ENCODE results near the gene MIXL1. TPM values are rescaled to one million over a fixed set of nuclear protein-coding genes. Genes with fewer than 3 reads are reported as not detected.
"Not testable (repeated sequence)": the region's sequence is repeated elsewhere in the genome, so short reads cannot be mapped to it uniquely, and the experiment has no call there.

The MIXL1 gene
- total RNA-seq, 1 experiment from 2014 or later, result not detected

GRCh38 chr1:226248091-226248490 is 24.6 kb downstream of the MIXL1 start:
- no peak for DNase-seq
- TF ChIP-seq, protein P1, sequence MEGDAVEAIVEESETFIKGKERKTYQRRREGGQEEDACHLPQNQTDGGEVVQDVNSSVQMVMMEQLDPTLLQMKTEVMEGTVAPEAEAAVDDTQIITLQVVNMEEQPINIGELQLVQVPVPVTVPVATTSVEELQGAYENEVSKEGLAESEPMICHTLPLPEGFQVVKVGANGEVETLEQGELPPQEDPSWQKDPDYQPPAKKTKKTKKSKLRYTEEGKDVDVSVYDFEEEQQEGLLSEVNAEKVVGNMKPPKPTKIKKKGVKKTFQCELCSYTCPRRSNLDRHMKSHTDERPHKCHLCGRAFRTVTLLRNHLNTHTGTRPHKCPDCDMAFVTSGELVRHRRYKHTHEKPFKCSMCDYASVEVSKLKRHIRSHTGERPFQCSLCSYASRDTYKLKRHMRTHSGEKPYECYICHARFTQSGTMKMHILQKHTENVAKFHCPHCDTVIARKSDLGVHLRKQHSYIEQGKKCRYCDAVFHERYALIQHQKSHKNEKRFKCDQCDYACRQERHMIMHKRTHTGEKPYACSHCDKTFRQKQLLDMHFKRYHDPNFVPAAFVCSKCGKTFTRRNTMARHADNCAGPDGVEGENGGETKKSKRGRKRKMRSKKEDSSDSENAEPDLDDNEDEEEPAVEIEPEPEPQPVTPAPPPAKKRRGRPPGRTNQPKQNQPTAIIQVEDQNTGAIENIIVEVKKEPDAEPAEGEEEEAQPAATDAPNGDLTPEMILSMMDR (conservative IDR thresholded peaks at IDR 0.05), result no peak
- no peak for TF ChIP-seq EZH2 (IDR thresholded peaks at IDR 0.05; ENCODE audit: low read depth)
- Histone ChIP-seq H3K4me2 (no peak overlapping the region), H3K27me3 (ENCODE audit: insufficient read depth, low read depth) (no peaks in the 10 kb centered on the region), H3K4me3 (no peak overlapping the region), H2AFZ (no peak overlapping the region), H3K9me2 (ENCODE audit: insufficient read depth) (no peaks in the 10 kb centered on the region), H3F3A (ENCODE audit: insufficient read depth, low read depth) (no peaks in the 10 kb centered on the region), H4K20me1 (ENCODE audit: insufficient read depth) (no peaks in the 10 kb centered on the region), H3K9me3 (ENCODE audit: insufficient read depth, low read depth) (no peaks in the 10 kb centered on the region), H3K27ac (no peak overlapping the region), H3K79me2 (ENCODE audit: low read depth) (no peaks in the 10 kb centered on the region), H3K36me3 (ENCODE audit: low read depth) (no peaks in the 10 kb centered on the region), H3K4me1 (replicated peaks; ENCODE audit: insufficient read depth) (no peaks in the 10 kb centered on the region; the same call in 1 of the 2 replicates)
- no TSS peak for BruUV-seq (replicated peaks)
- intact Hi-C loops (cut with micrococcal nuclease; ENCODE audit: unreplicated experiment), result no loop called here
- POLR2A ChIA-PET (ENCODE audit: unreplicated experiment), result interaction anchor here (0.7 kb wide), 1 partner anchor 116 kb away, joined by 3 read pairs; no protein-coding TSS in a partner anchor
- CTCF ChIA-PET, result no interaction called here

DNA sequence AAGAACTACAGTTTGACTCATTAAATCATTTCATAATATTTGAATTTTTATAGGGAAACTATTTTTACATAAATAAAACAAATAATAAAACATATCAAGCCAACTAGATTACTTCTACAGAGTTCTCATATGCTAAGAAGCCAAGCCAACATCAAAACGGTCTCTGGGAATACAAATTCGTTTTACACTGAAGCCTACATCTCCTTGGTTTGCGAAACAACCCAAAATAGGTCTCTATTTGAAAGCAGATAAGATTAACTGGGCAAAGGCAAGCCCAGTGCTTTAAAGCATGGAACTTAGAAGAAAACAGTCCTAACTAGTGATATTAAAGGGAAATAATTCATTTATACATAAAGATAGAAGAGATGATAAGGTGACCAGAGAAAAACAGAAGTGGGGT is 25.3 kb downstream of the MIXL1 start:
- Histone ChIP-seq H4K20me1 (ENCODE audit: insufficient read depth) (no peaks in the 10 kb centered on the region), H3K79me2 (ENCODE audit: low read depth) (no peaks in the 10 kb centered on the region), H3K27ac (no peak overlapping the region), H3K4me1 (replicated peaks; ENCODE audit: insufficient read depth) (no peaks in the 10 kb centered on the region; the same call in 1 of the 2 replicates), H3K4me2 (no peak overlapping the region), H3K36me3 (ENCODE audit: low read depth) (no peaks in the 10 kb centered on the region), H3K9me3 (ENCODE audit: insufficient read depth, low read depth) (no peaks in the 10 kb centered on the region), H3K4me3 (no peak overlapping the region), H3F3A (ENCODE audit: insufficient read depth, low read depth) (no peaks in the 10 kb centered on the region), H3K27me3 (ENCODE audit: insufficient read depth, low read depth) (no peaks in the 10 kb centered on the region), H3K9me2 (ENCODE audit: insufficient read depth) (no peaks in the 10 kb centered on the region), H2AFZ (no peak overlapping the region)
- ChIA-PET CTCF (no interaction called here), POLR2A (ENCODE audit: unreplicated experiment) (no interaction called here)
- intact Hi-C loops (cut with micrococcal nuclease; ENCODE audit: unreplicated experiment), result no loop called here
- no peak for DNase-seq
- no TSS peak for BruUV-seq (replicated peaks)
- no peak for TF ChIP-seq EZH2 (IDR thresholded peaks at IDR 0.05; ENCODE audit: low read depth)
- TF ChIP-seq, protein P1 (conservative IDR thresholded peaks at IDR 0.05), result no peak

GRCh38 chr1:226250511-226250910 is 27.0 kb downstream of the MIXL1 start:
- Histone ChIP-seq H3K9me2 (ENCODE audit: insufficient read depth) (no peaks in the 10 kb centered on the region), H3K79me2 (ENCODE audit: low read depth) (no peaks in the 10 kb centered on the region), H3K4me3 (no peak overlapping the region), H3K9me3 (ENCODE audit: insufficient read depth, low read depth) (no peaks in the 10 kb centered on the region), H3K27me3 (ENCODE audit: insufficient read depth, low read depth) (no peaks in the 10 kb centered on the region), H3K27ac (no peak overlapping the region), H2AFZ (no peak overlapping the region), H3K4me2 (no peak overlapping the region), H3F3A (ENCODE audit: insufficient read depth, low read depth) (no peaks in the 10 kb centered on the region), H4K20me1 (ENCODE audit: insufficient read depth) (no peaks in the 10 kb centered on the region), H3K36me3 (ENCODE audit: low read depth) (no peaks in the 10 kb centered on the region), H3K4me1 (replicated peaks; ENCODE audit: insufficient read depth) (no peaks in the 10 kb centered on the region; the same call in 1 of the 2 replicates)
- TF ChIP-seq EZH2 (IDR thresholded peaks at IDR 0.05; ENCODE audit: low read depth), result no peak
- TF ChIP-seq, protein P1 (conservative IDR thresholded peaks at IDR 0.05), result no peak
- CTCF ChIA-PET, result no interaction called here
- DNase-seq, result no peak
- no TSS peak for BruUV-seq (replicated peaks)
- intact Hi-C loops (cut with micrococcal nuclease; ENCODE audit: unreplicated experiment), result no loop called here
- POLR2A ChIA-PET (ENCODE audit: unreplicated experiment), result no interaction called here

GRCh38 chr1:226252841-226253240 is 29.4 kb downstream of the MIXL1 start:
- CTCF ChIA-PET, result interaction anchor here (0.7 kb wide), 1 partner anchor 153 kb away, joined by 6 read pairs; no protein-coding TSS in a partner anchor
- POLR2A ChIA-PET (ENCODE audit: unreplicated experiment), result not testable (repeated sequence)

More at GRCh38 chr1:226252841-226253240, 29.4 kb downstream of the MIXL1 start:
- H3K36me3 ChIP-seq (ENCODE audit: low read depth); H3K79me2 ChIP-seq (ENCODE audit: low read depth); H3K4me2 ChIP-seq; H3F3A ChIP-seq (ENCODE audit: insufficient read depth, low read depth); H3K27ac ChIP-seq; DNase-seq; H3K9me2 ChIP-seq (ENCODE audit: insufficient read depth); H3K4me3 ChIP-seq; H3K4me1 ChIP-seq (replicated peaks; ENCODE audit: insufficient read depth); H2AFZ ChIP-seq; H4K20me1 ChIP-seq (ENCODE audit: insufficient read depth); H3K27me3 ChIP-seq (ENCODE audit: insufficient read depth, low read depth); intact Hi-C loops (cut with micrococcal nuclease; ENCODE audit: unreplicated experiment); H3K9me3 ChIP-seq (ENCODE audit: insufficient read depth, low read depth); BruUV-seq (replicated peaks): not testable (repeated sequence)

Data from PC-9 (cell line).